ENCODE measurements around the gene MAP1LC3A.

The MAP1LC3A gene

GRCh38 chr20:34544109-34544796 is 14.3 kb upstream of the MAP1LC3A start:
- Histone ChIP-seq H3K27ac (ENCODE audit: low read depth, low read length) (no peak overlapping the region), H2BK120ac (ENCODE audit: low read depth, low read length) (no peak overlapping the region), H3K4me1 (ENCODE audit: control insufficient read depth, low read depth, low read length) (no peaks in the 10 kb centered on the region), H3K79me2 (ENCODE audit: control insufficient read depth, insufficient read depth, low read length) (no peaks in the 10 kb centered on the region), H2BK5ac (ENCODE audit: low read length) (no peak overlapping the region), H3K36me3 (ENCODE audit: control insufficient read depth, insufficient read depth, low read length) (no peaks in the 10 kb centered on the region), H3K27me3 (ENCODE audit: insufficient read depth, low read length, poor library complexity) (no peaks in the 10 kb centered on the region), H3K23ac (ENCODE audit: low read length) (no peak overlapping the region), H4K5ac (ENCODE audit: low read length) (no peak overlapping the region), H3K79me1 (ENCODE audit: low read length) (no peaks in the 10 kb centered on the region), H4K8ac (ENCODE audit: low read depth, low read length) (no peak overlapping the region), H2AK5ac (ENCODE audit: low read length) (no peak overlapping the region), H3K4me3 (ENCODE audit: low read length) (peak overlapping the region; percentile 27), H3K4ac (ENCODE audit: low read depth, low read length) (no peak overlapping the region), H3K18ac (ENCODE audit: low read length) (no peak overlapping the region), H2BK15ac (replicated peaks; ENCODE audit: low read depth) (no peak overlapping the region), H3K56ac (ENCODE audit: low read length) (peak overlapping the region; percentile 44), H3K4me2 (ENCODE audit: low read length) (peak overlapping the region; percentile 64), H3K9ac (ENCODE audit: low read length) (peak overlapping the region; percentile 60)
- peak; percentile 53 for DNase-seq
- WGBS (ENCODE audit: extremely low coverage, insufficient coverage, low lambda C conversion rate): no CpG with 5 or more reads among the region's 19 CpGs

DNA sequence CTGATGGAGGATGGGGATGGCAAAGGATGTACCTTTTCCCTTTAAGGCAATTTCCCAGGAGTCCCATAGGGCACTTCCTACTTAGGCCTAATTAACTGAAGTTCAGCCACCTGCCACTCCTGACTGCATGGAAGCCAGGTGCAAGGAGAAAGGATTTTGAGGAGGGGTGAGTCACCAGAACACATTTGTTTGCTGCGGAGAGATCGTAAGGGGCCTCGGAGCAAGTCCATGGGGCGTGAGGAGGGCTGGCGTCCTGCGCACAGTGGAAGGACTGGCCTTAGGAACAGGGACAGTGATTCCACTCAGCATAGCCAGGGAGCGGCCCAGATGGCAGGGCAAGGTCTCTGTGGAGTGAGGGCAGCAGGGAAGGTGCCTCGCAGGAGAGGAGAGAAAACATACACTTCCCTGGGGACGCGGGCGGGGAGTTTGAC is 11.8 kb upstream of the MAP1LC3A start:
- no peaks in the 10 kb centered on the region for H3K36me3 ChIP-seq (ENCODE audit: control insufficient read depth, insufficient read depth, low read length)
- no peak overlapping the region for H3K4me3 ChIP-seq (ENCODE audit: low read length)
- H4K8ac ChIP-seq (ENCODE audit: low read depth, low read length): no peak overlapping the region
- H3K56ac ChIP-seq (ENCODE audit: low read length): no peak overlapping the region
- H3K4me2 ChIP-seq (ENCODE audit: low read length): no peak overlapping the region
- H2BK5ac ChIP-seq (ENCODE audit: low read length): no peak overlapping the region
- no peak overlapping the region for H2AK5ac ChIP-seq (ENCODE audit: low read length)
- H2BK15ac ChIP-seq (replicated peaks; ENCODE audit: low read depth): no peak overlapping the region
- H3K79me1 ChIP-seq (ENCODE audit: low read length): no peaks in the 10 kb centered on the region
- no peaks in the 10 kb centered on the region for H3K79me2 ChIP-seq (ENCODE audit: control insufficient read depth, insufficient read depth, low read length)
- DNase-seq: no peak
- no peak overlapping the region for H3K27ac ChIP-seq (ENCODE audit: low read depth, low read length)
- no CpG with 5 or more reads among the region's 11 CpGs for WGBS (ENCODE audit: extremely low coverage, insufficient coverage, low lambda C conversion rate)
- no peaks in the 10 kb centered on the region for H3K27me3 ChIP-seq (ENCODE audit: insufficient read depth, low read length, poor library complexity)
- H3K9ac ChIP-seq (ENCODE audit: low read length): no peak overlapping the region
- H3K4ac ChIP-seq (ENCODE audit: low read depth, low read length): no peak overlapping the region
- H2BK120ac ChIP-seq (ENCODE audit: low read depth, low read length): no peak overlapping the region
- H3K18ac ChIP-seq (ENCODE audit: low read length): no peak overlapping the region
- H4K5ac ChIP-seq (ENCODE audit: low read length): no peak overlapping the region
- no peak overlapping the region for H3K23ac ChIP-seq (ENCODE audit: low read length)
- H3K4me1 ChIP-seq (ENCODE audit: control insufficient read depth, low read depth, low read length): peaks cover 2% of the 10 kb centered on the region

GRCh38 chr20:34547844-34548613 is 10.5 kb upstream of the MAP1LC3A start:
- Histone ChIP-seq H2BK5ac (ENCODE audit: low read length) (no peak overlapping the region), H3K18ac (ENCODE audit: low read length) (no peak overlapping the region), H3K56ac (ENCODE audit: low read length) (no peak overlapping the region), H3K4me3 (ENCODE audit: low read length) (no peak overlapping the region), H2BK15ac (replicated peaks; ENCODE audit: low read depth) (no peak overlapping the region), H4K5ac (ENCODE audit: low read length) (no peak overlapping the region), H3K27me3 (ENCODE audit: insufficient read depth, low read length, poor library complexity) (no peaks in the 10 kb centered on the region), H3K79me2 (ENCODE audit: control insufficient read depth, insufficient read depth, low read length) (no peaks in the 10 kb centered on the region), H3K23ac (ENCODE audit: low read length) (no peak overlapping the region), H2BK120ac (ENCODE audit: low read depth, low read length) (no peak overlapping the region), H3K4ac (ENCODE audit: low read depth, low read length) (no peak overlapping the region), H3K27ac (ENCODE audit: low read depth, low read length) (no peak overlapping the region), H2AK5ac (ENCODE audit: low read length) (no peak overlapping the region), H3K79me1 (ENCODE audit: low read length) (no peaks in the 10 kb centered on the region), H3K9ac (ENCODE audit: low read length) (no peak overlapping the region), H3K36me3 (ENCODE audit: control insufficient read depth, insufficient read depth, low read length) (no peaks in the 10 kb centered on the region), H3K4me1 (ENCODE audit: control insufficient read depth, low read depth, low read length) (peaks cover 2% of the 10 kb centered on the region), H4K8ac (ENCODE audit: low read depth, low read length) (no peak overlapping the region), H3K4me2 (ENCODE audit: low read length) (no peak overlapping the region)
- WGBS (ENCODE audit: extremely low coverage, insufficient coverage, low lambda C conversion rate): no CpG with 5 or more reads among the region's 22 CpGs
- DNase-seq: no peak

DNA sequence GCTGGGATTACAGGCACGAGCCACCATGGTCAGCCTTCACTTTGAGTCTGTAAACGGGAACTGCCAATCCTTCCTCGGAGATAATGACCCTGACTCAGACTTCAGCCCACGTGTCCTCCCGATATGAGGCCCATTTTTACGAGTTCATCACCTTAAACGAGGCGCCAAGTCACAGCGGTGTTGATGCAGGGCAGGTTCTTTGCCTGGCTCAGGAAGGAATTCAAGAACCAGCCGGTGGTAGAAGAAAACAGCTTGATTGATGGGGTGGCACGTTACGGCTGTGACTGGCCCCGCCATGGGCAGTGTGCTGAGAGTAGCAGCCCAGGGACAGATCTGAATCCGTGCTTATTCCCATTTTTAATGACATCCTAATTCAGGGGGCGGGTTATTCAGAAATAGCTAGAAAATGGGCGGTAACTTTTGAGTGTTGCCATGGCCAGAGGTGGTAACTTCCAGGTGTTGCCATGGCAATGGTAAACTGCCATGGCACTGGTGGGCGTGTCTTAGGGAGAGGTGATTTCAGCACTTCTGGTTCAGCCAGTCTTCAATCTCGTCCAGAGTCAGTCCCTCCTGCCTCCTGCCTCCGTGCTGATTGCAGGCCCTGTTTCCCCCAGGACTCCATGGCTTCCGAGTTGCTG is 9.1 kb upstream of the MAP1LC3A start:
- H3K79me1 ChIP-seq (ENCODE audit: low read length): no peaks in the 10 kb centered on the region
- H2BK120ac ChIP-seq (ENCODE audit: low read depth, low read length): no peak overlapping the region
- no peak overlapping the region for H2BK5ac ChIP-seq (ENCODE audit: low read length)
- H3K4me3 ChIP-seq (ENCODE audit: low read length): no peak overlapping the region
- no peak overlapping the region for H3K27ac ChIP-seq (ENCODE audit: low read depth, low read length)
- H2AK5ac ChIP-seq (ENCODE audit: low read length): no peak overlapping the region
- peaks cover 2% of the 10 kb centered on the region for H3K4me1 ChIP-seq (ENCODE audit: control insufficient read depth, low read depth, low read length)
- H3K18ac ChIP-seq (ENCODE audit: low read length): no peak overlapping the region
- H4K5ac ChIP-seq (ENCODE audit: low read length): no peak overlapping the region
- no peaks in the 10 kb centered on the region for H3K36me3 ChIP-seq (ENCODE audit: control insufficient read depth, insufficient read depth, low read length)
- no peak overlapping the region for H2BK15ac ChIP-seq (replicated peaks; ENCODE audit: low read depth)
- no CpG with 5 or more reads among the region's 20 CpGs for WGBS (ENCODE audit: extremely low coverage, insufficient coverage, low lambda C conversion rate)
- H3K9ac ChIP-seq (ENCODE audit: low read length): peak overlapping the region; percentile 5
- no peak overlapping the region for H3K4ac ChIP-seq (ENCODE audit: low read depth, low read length)
- DNase-seq: peak; percentile 95
- no peak overlapping the region for H4K8ac ChIP-seq (ENCODE audit: low read depth, low read length)
- no peaks in the 10 kb centered on the region for H3K79me2 ChIP-seq (ENCODE audit: control insufficient read depth, insufficient read depth, low read length)
- H3K56ac ChIP-seq (ENCODE audit: low read length): no peak overlapping the region
- no peak overlapping the region for H3K23ac ChIP-seq (ENCODE audit: low read length)
- no peaks in the 10 kb centered on the region for H3K27me3 ChIP-seq (ENCODE audit: insufficient read depth, low read length, poor library complexity)
- H3K4me2 ChIP-seq (ENCODE audit: low read length): no peak overlapping the region

DNA sequence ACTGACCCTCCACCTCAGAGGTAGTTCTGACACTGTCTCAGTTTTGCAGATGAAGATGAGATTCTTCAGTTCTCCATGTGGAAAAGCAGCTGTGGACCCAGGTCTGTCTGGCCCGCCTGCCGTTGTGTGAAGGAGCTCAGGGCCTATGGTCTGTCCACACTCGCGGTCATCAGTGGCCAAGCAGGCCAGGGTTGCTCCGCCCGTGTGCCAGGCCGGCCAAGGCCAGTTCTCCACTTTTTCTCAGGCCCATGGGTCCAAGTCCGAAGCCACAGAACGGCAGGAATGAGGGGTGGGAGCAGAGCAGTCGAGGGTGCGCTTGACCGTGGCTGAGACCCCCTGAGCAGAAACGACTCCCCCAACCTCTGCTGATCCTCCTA is 8.6 kb upstream of the MAP1LC3A start:
- no peak overlapping the region for H4K5ac ChIP-seq (ENCODE audit: low read length)
- no peak overlapping the region for H3K18ac ChIP-seq (ENCODE audit: low read length)
- DNase-seq: no peak
- no peak overlapping the region for H3K4ac ChIP-seq (ENCODE audit: low read depth, low read length)
- no peak overlapping the region for H3K56ac ChIP-seq (ENCODE audit: low read length)
- no peaks in the 10 kb centered on the region for H3K27me3 ChIP-seq (ENCODE audit: insufficient read depth, low read length, poor library complexity)
- no peak overlapping the region for H2BK15ac ChIP-seq (replicated peaks; ENCODE audit: low read depth)
- H2BK120ac ChIP-seq (ENCODE audit: low read depth, low read length): no peak overlapping the region
- H2AK5ac ChIP-seq (ENCODE audit: low read length): no peak overlapping the region
- H3K79me1 ChIP-seq (ENCODE audit: low read length): no peaks in the 10 kb centered on the region
- no peak overlapping the region for H3K4me3 ChIP-seq (ENCODE audit: low read length)
- no CpG with 5 or more reads among the region's 13 CpGs for WGBS (ENCODE audit: extremely low coverage, insufficient coverage, low lambda C conversion rate)
- H3K9ac ChIP-seq (ENCODE audit: low read length): peak overlapping the region; percentile 5
- no peaks in the 10 kb centered on the region for H3K36me3 ChIP-seq (ENCODE audit: control insufficient read depth, insufficient read depth, low read length)
- H3K27ac ChIP-seq (ENCODE audit: low read depth, low read length): no peak overlapping the region
- no peak overlapping the region for H3K23ac ChIP-seq (ENCODE audit: low read length)
- H3K4me2 ChIP-seq (ENCODE audit: low read length): no peak overlapping the region
- H4K8ac ChIP-seq (ENCODE audit: low read depth, low read length): no peak overlapping the region
- H2BK5ac ChIP-seq (ENCODE audit: low read length): no peak overlapping the region
- H3K79me2 ChIP-seq (ENCODE audit: control insufficient read depth, insufficient read depth, low read length): no peaks in the 10 kb centered on the region
- H3K4me1 ChIP-seq (ENCODE audit: control insufficient read depth, low read depth, low read length): peaks cover 2% of the 10 kb centered on the region

Measured in mesendoderm (in vitro differentiated cells).